Brain microvascular endothelial cell (primary cell): ENCODE results near the gene SCRN1.

Experiments used
- DNase-seq: peaks from one replicate; pipeline ENCODE4 v3.0.0-alpha.2; 2020
- H3K27ac ChIP-seq: fragments of 250-450 bp; sonication (Bioruptor Pico); 2 replicates; pipeline ENCODE4 v1.5.1; 2020; ENCODE audit warnings: mild to moderate bottlenecking, moderate library complexity
- H3K27me3 ChIP-seq: fragments of 250-450 bp; sonication (Bioruptor Pico); replicated peaks from 2 replicates; pipeline ENCODE4 v1.5.1; 2020; ENCODE audit warnings: mild to moderate bottlenecking
- H3K36me3 ChIP-seq: fragments of 250-450 bp; sonication (Bioruptor Pico); replicated peaks from 2 replicates; pipeline ENCODE4 v1.5.1; 2020; ENCODE audit warnings: mild to moderate bottlenecking
- H3K4me3 ChIP-seq: 2 replicates; pipeline ENCODE4 v1.5.1; 2011; ENCODE audit warnings: low read depth, mild to moderate bottlenecking, control low read depth, low read length, moderate library complexity
- CTCF ChIP-seq: IDR thresholded peaks from 2 replicates; pipeline ENCODE4 v1.5.1; 2011; ENCODE audit warnings: low read depth, mild to moderate bottlenecking, moderate library complexity, low read length, control low read depth, inconsistent platforms; ENCODE audit errors: missing control alignments
- in situ Hi-C: cut with HindIII; loops from 2 replicates; pipeline ENCODE4 v1.10.0; 2017; ENCODE audit warnings: low sequenced_read_pairs, low pct_ligation_motif_present

Gene SCRN1

GRCh38 chr7:30026229-30027064, 36.8 kb upstream of the SCRN1 start, which contains the start of gene FKBP14:
TSS of gene FKBP14 (minus strand) at chr7:30026702. CDS start at chr7:30026508, 194 bp downstream.
- peak within 1 kb of the TSS; percentile 66 for H3K4me3 ChIP-seq
- H3K27me3 ChIP-seq, result no peaks in the 10 kb centered on the region
- H3K27ac ChIP-seq, result peak within 1 kb of the TSS; percentile 73
- TF ChIP-seq CTCF, result no peak
- in situ Hi-C loops, result no loop called here
- DNase-seq, result peak; percentile 100
- H3K36me3 ChIP-seq, result no peaks in the 10 kb centered on the region

- in situ Hi-C loops, result no loop called here
- H3K4me3 ChIP-seq, result no peak overlapping the region
- no peak for TF ChIP-seq CTCF
- H3K27me3 ChIP-seq, result no peaks in the 10 kb centered on the region
- no peak overlapping the region for H3K27ac ChIP-seq
- no peak for DNase-seq
- H3K36me3 ChIP-seq, result no peaks in the 10 kb centered on the region
Measured at GRCh38 chr7:30023524-30023923, 33.9 kb upstream of the SCRN1 start.

GRCh38 chr7:30022991-30023390, 33.4 kb upstream of the SCRN1 start:
- in situ Hi-C loops, result no loop called here
- Histone ChIP-seq H3K27ac (no peak overlapping the region), H3K36me3 (peaks cover 5% of the 10 kb centered on the region), H3K4me3 (no peak overlapping the region), H3K27me3 (no peaks in the 10 kb centered on the region)
- no peak for DNase-seq
- no peak for TF ChIP-seq CTCF

GRCh38 chr7:30020535-30020934, 30.9 kb upstream of the SCRN1 start:
- Histone ChIP-seq H3K36me3 (peaks cover 13% of the 10 kb centered on the region), H3K27me3 (no peaks in the 10 kb centered on the region), H3K27ac (no peak overlapping the region), H3K4me3 (no peak overlapping the region)
- DNase-seq, result no peak
- in situ Hi-C loops, result no loop called here
- no peak for TF ChIP-seq CTCF

- no peak overlapping the region for H3K4me3 ChIP-seq
- DNase-seq, result no peak
- no peak for TF ChIP-seq CTCF
- H3K27ac ChIP-seq, result no peak overlapping the region
- no peaks in the 10 kb centered on the region for H3K27me3 ChIP-seq
- H3K36me3 ChIP-seq, result peaks cover 14% of the 10 kb centered on the region
- in situ Hi-C loops, result no loop called here
Measured at GRCh38 chr7:30019960-30020359, 30.4 kb upstream of the SCRN1 start.
